Activated CD8-positive, alpha-beta memory T cell treated with anti-CD3 and anti-CD28 coated beads for 1 hour (primary cell): ENCODE data around the gene UGT1A4.

ENCODE experiments used
- DNase-seq, 2 donors: peaks; one replicate each; pipeline ENCODE4 v3.0.0-alpha.2; 2020; ENCODE audit warnings: low read depth in 1 of 2; ENCODE audit errors: extremely low read depth in 1 of 2

The UGT1A4 gene

GRCh38 chr2:233807966-233808935 lies 89.7 kb downstream of the UGT1A4 start:
- no peak for DNase-seq

- no peak for DNase-seq
Measured at GRCh38 chr2:233810385-233810784, 91.8 kb downstream of the UGT1A4 start.

GRCh38 chr2:233811087-233811486 lies 92.6 kb downstream of the UGT1A4 start:
- no peak for DNase-seq

GRCh38 chr2:233811732-233812131 lies 93.2 kb downstream of the UGT1A4 start:
- no peak for DNase-seq

- DNase-seq = no peak
Measured at GRCh38 chr2:233813236-233814055, 94.9 kb downstream of the UGT1A4 start.

- DNase-seq = no peak
Measured at GRCh38 chr2:233814056-233814835, 95.7 kb downstream of the UGT1A4 start.

- no peak for DNase-seq
Measured at GRCh38 chr2:233815861-233816260, 97.3 kb downstream of the UGT1A4 start.

GRCh38 chr2:233816334-233816733 lies 97.8 kb downstream of the UGT1A4 start:
- DNase-seq = no peak

GRCh38 chr2:233816771-233817170 lies 98.2 kb downstream of the UGT1A4 start:
- no peak for DNase-seq

- DNase-seq = no peak
Measured at GRCh38 chr2:233817361-233817911, 98.9 kb downstream of the UGT1A4 start.

GRCh38 chr2:233817995-233818638 lies 99.6 kb downstream of the UGT1A4 start:
- no peak for DNase-seq

GRCh38 chr2:233818639-233819621 lies 100.4 kb downstream of the UGT1A4 start:
- DNase-seq = no peak

GRCh38 chr2:233819884-233820773 lies 101.6 kb downstream of the UGT1A4 start:
- DNase-seq = no peak

- no peak for DNase-seq
Measured at GRCh38 chr2:233820774-233821105, 102.2 kb downstream of the UGT1A4 start.

- DNase-seq = no peak
Measured at GRCh38 chr2:233821196-233821595, 102.7 kb downstream of the UGT1A4 start.

GRCh38 chr2:233821709-233822100 lies 103.2 kb downstream of the UGT1A4 start:
- DNase-seq = no peak

GRCh38 chr2:233822101-233822771 lies 103.7 kb downstream of the UGT1A4 start:
- no peak for DNase-seq
